WTC11 (cell line): ENCODE data around the gene MAMDC2. TPM values are rescaled to one million over a fixed set of nuclear protein-coding genes. Genes with fewer than 3 reads are reported as not detected.

Source experiments
- ATAC-seq: fragments of 200-7000 bp; cut with Tn5 transposase; 2 replicates; pipeline ENCODE4 v1.10.0; 2021; ENCODE audit warnings: mild to moderate bottlenecking, moderate library complexity
- CTCF ChIA-PET: fragments of 300-600 bp; sonication (Branson Sonifier 250); formaldehyde crosslinking; loops from one replicate; lab custom pipeline; 2021; ENCODE audit warnings: antibody characterized with exemption; lab: Charles Lee
- POLR2A ChIA-PET: fragments of 350-600 bp; sonication (Branson Sonifier 250); formaldehyde crosslinking; loops from one replicate; lab custom pipeline; 2021; ENCODE audit warnings: antibody characterized with exemption; lab: Charles Lee
- DNase-seq: peaks from one replicate; pipeline ENCODE4 v3.0.0; 2021; ENCODE audit warnings: low spot score
- H3K27ac Mint-ChIP-seq: 2 replicates; pipeline ENCODE4 v1.8.0; 2021; ENCODE audit warnings: mixed read lengths
- H3K27me3 Mint-ChIP-seq: 2 replicates; pipeline ENCODE4 v1.8.0; 2021; ENCODE audit warnings: low read depth, mild to moderate bottlenecking, moderate library complexity, mixed read lengths
- H3K36me3 Mint-ChIP-seq: 2 replicates; pipeline ENCODE4 v1.8.0; 2021; ENCODE audit warnings: mixed read lengths
- H3K4me1 Mint-ChIP-seq: 2 replicates; pipeline ENCODE4 v1.8.0; 2022; ENCODE audit warnings: mixed read lengths
- H3K4me3 Mint-ChIP-seq: 2 replicates; pipeline ENCODE4 v1.8.0; 2021; ENCODE audit warnings: mild to moderate bottlenecking, moderate library complexity, mixed read lengths
- H3K9me3 Mint-ChIP-seq: 2 replicates; pipeline ENCODE4 v1.8.0; 2021; ENCODE audit warnings: mixed read lengths
- ELF4 ChIP-seq: sonication (generic); formaldehyde crosslinking; IDR thresholded peaks from 2 replicates; pipeline ENCODE4 v1.8.1; 2022; ENCODE audit warnings: low read depth, mild to moderate bottlenecking, moderate library complexity, missing genetic modification reagents
- ESRRA ChIP-seq: sonication (generic); formaldehyde crosslinking; IDR thresholded peaks from 2 replicates; pipeline ENCODE4 v1.8.1; 2022; ENCODE audit warnings: mild to moderate bottlenecking, missing genetic modification reagents, borderline replicate concordance
- FOXJ3 ChIP-seq: sonication (generic); formaldehyde crosslinking; IDR thresholded peaks from 2 replicates; pipeline ENCODE4 v1.9.0; 2021; ENCODE audit warnings: missing genetic modification reagents, mild to moderate bottlenecking, borderline replicate concordance
- FOXK1 ChIP-seq: sonication (generic); formaldehyde crosslinking; IDR thresholded peaks from 2 replicates; pipeline ENCODE4 v1.8.0; 2022; ENCODE audit warnings: mild to moderate bottlenecking, moderate library complexity, missing genetic modification reagents
- GRHL2 ChIP-seq: fragments of 250-450 bp; sonication (Bioruptor Pico); IDR thresholded peaks from 2 replicates; pipeline ENCODE4 v1.8.0; 2022; ENCODE audit warnings: mild to moderate bottlenecking, moderate library complexity; ENCODE audit not compliant: insufficient replicate concordance, severe bottlenecking
- GTF2I ChIP-seq: fragments of 250-450 bp; sonication (Bioruptor Pico); conservative IDR thresholded peaks from 2 replicates; pipeline ENCODE4 v1.4.0; 2021; ENCODE audit warnings: mild to moderate bottlenecking
- HMGA2 ChIP-seq: fragments of 250-450 bp; sonication (Bioruptor Pico); IDR thresholded peaks from 2 replicates; pipeline ENCODE4 v1.4.0; 2021; ENCODE audit warnings: mild to moderate bottlenecking, moderate library complexity
- JAZF1 ChIP-seq: fragments of 250-450 bp; sonication (Bioruptor Pico); IDR thresholded peaks from 2 replicates; pipeline ENCODE4 v1.9.0; 2021; ENCODE audit warnings: moderate library complexity, mild to moderate bottlenecking, inconsistent platforms
- NFATC4 ChIP-seq: fragments of 250-450 bp; sonication (Bioruptor Pico); IDR thresholded peaks from 2 replicates; pipeline ENCODE4 v1.9.0; 2021; ENCODE audit warnings: mild to moderate bottlenecking
- OVOL2 ChIP-seq: fragments of 250-450 bp; sonication (Bioruptor Pico); IDR thresholded peaks from 2 replicates; pipeline ENCODE4 v1.9.0; 2021; ENCODE audit warnings: mild to moderate bottlenecking, borderline replicate concordance
- RELA ChIP-seq: sonication (generic); formaldehyde crosslinking; IDR thresholded peaks from 2 replicates; pipeline ENCODE4 v1.8.1; 2022; ENCODE audit warnings: missing genetic modification reagents, mild to moderate bottlenecking, borderline replicate concordance
- SMAD4 ChIP-seq: sonication (generic); formaldehyde crosslinking; IDR thresholded peaks from 2 replicates; pipeline ENCODE4 v1.8.0; 2022; ENCODE audit warnings: mild to moderate bottlenecking, missing genetic modification reagents
- ZNF138 ChIP-seq: sonication (generic); formaldehyde crosslinking; conservative IDR thresholded peaks from 2 replicates; pipeline ENCODE4 v1.8.1; 2022; ENCODE audit warnings: mild to moderate bottlenecking, moderate library complexity, missing genetic modification reagents
- ZNF263 ChIP-seq: sonication (generic); formaldehyde crosslinking; IDR thresholded peaks from 2 replicates; pipeline ENCODE4 v1.8.1; 2022; ENCODE audit warnings: low read depth, mild to moderate bottlenecking, moderate library complexity, missing genetic modification reagents
- total RNA-seq: library from RNA; stranded (reverse); gene quantifications from 3 replicates; pipeline ENCODE4 v1.2.3, GENCODE V29; 2021
- TF ChIP-seq, protein P1 (sequence below): sonication (generic); formaldehyde crosslinking; IDR thresholded peaks from 2 replicates; pipeline ENCODE4 v1.8.1; 2023; ENCODE audit warnings: mild to moderate bottlenecking, missing genetic modification reagents, borderline replicate concordance
- TF ChIP-seq, protein P2 (sequence below): sonication (generic); formaldehyde crosslinking; IDR thresholded peaks from 2 replicates; pipeline ENCODE4 v1.8.1; 2022; ENCODE audit warnings: mild to moderate bottlenecking, moderate library complexity, missing genetic modification reagents
- TF ChIP-seq, protein P3 (sequence below): sonication (generic); formaldehyde crosslinking; IDR thresholded peaks from 2 replicates; pipeline ENCODE4 v1.8.1; 2022; ENCODE audit warnings: low read depth, mild to moderate bottlenecking, moderate library complexity, missing genetic modification reagents, borderline replicate concordance
- TF ChIP-seq, protein P4 (sequence below): fragments of 250-450 bp; sonication (Bioruptor Pico); IDR thresholded peaks from 2 replicates; pipeline ENCODE4 v1.8.0; 2021; ENCODE audit warnings: mild to moderate bottlenecking
- TF ChIP-seq, protein P5 (sequence below): sonication (generic); formaldehyde crosslinking; IDR thresholded peaks from 2 replicates; pipeline ENCODE4 v1.8.0; 2022; ENCODE audit warnings: mild to moderate bottlenecking, missing genetic modification reagents
- TF ChIP-seq, protein P6 (sequence below): fragments of 250-450 bp; sonication (Bioruptor Pico); IDR thresholded peaks from 2 replicates; pipeline ENCODE4 v1.9.0; 2021; ENCODE audit warnings: mild to moderate bottlenecking
- TF ChIP-seq, protein P7 (sequence below): sonication (generic); formaldehyde crosslinking; conservative IDR thresholded peaks from 2 replicates; pipeline ENCODE4 v1.8.1; 2022; ENCODE audit warnings: mild to moderate bottlenecking, missing genetic modification reagents

Gene MAMDC2
- total RNA-seq, 1 experiment from 2014 or later, result 6.0 TPM

DNA sequence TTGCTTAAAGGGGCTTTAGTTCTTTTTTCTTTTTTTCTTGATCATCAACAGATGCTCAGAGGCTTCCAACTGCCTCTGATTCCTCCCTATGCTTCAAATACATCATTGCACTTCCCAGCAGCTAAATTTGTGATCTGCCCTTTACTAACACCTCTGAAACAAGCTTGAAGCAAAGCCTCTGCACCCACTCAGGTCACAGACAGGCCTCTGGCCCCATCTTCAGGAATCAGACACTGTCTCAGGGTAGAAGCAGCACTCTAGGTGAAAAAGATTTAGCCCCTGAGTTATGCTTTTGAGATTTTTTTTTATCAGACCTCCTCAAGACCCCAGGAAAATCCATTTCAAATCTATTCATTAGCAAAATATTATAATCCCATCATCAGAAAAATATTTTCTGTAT lies 91.5 kb downstream of the MAMDC2 start:
- ChIA-PET POLR2A (no interaction called here), CTCF (interaction anchor here (1.3 kb wide), 1 partner anchor 22 kb away, joined by 4 read pairs; no protein-coding TSS in a partner anchor)
- Mint-ChIP-seq H3K36me3 (no peaks in the 10 kb centered on the region), H3K27me3 (no peaks in the 10 kb centered on the region), H3K4me1 (no peaks in the 10 kb centered on the region), H3K9me3 (no peaks in the 10 kb centered on the region), H3K27ac (no peak overlapping the region), H3K4me3 (no peak overlapping the region)
- DNase-seq (no peak), ATAC-seq (no peak)
- TF ChIP-seq OVOL2 (CRISPR knock-in tag) (no peak), JAZF1 (CRISPR knock-in tag) (no peak), GTF2I (CRISPR knock-in tag) (no peak), ZNF138 (CRISPR knock-in tag) (no peak), FOXJ3 (CRISPR knock-in tag) (no peak), HMGA2 (CRISPR knock-in tag) (no peak), ELF4 (no peak), NFATC4 (CRISPR knock-in tag) (no peak), ESRRA (CRISPR knock-in tag) (no peak)
- TF ChIP-seq, protein P1, sequence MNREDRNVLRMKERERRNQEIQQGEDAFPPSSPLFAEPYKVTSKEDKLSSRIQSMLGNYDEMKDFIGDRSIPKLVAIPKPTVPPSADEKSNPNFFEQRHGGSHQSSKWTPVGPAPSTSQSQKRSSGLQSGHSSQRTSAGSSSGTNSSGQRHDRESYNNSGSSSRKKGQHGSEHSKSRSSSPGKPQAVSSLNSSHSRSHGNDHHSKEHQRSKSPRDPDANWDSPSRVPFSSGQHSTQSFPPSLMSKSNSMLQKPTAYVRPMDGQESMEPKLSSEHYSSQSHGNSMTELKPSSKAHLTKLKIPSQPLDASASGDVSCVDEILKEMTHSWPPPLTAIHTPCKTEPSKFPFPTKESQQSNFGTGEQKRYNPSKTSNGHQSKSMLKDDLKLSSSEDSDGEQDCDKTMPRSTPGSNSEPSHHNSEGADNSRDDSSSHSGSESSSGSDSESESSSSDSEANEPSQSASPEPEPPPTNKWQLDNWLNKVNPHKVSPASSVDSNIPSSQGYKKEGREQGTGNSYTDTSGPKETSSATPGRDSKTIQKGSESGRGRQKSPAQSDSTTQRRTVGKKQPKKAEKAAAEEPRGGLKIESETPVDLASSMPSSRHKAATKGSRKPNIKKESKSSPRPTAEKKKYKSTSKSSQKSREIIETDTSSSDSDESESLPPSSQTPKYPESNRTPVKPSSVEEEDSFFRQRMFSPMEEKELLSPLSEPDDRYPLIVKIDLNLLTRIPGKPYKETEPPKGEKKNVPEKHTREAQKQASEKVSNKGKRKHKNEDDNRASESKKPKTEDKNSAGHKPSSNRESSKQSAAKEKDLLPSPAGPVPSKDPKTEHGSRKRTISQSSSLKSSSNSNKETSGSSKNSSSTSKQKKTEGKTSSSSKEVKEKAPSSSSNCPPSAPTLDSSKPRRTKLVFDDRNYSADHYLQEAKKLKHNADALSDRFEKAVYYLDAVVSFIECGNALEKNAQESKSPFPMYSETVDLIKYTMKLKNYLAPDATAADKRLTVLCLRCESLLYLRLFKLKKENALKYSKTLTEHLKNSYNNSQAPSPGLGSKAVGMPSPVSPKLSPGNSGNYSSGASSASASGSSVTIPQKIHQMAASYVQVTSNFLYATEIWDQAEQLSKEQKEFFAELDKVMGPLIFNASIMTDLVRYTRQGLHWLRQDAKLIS (CRISPR knock-in tag), result no peak
- TF ChIP-seq, protein P2, sequence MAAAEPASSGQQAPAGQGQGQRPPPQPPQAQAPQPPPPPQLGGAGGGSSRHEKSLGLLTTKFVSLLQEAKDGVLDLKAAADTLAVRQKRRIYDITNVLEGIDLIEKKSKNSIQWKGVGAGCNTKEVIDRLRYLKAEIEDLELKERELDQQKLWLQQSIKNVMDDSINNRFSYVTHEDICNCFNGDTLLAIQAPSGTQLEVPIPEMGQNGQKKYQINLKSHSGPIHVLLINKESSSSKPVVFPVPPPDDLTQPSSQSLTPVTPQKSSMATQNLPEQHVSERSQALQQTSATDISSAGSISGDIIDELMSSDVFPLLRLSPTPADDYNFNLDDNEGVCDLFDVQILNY (CRISPR knock-in tag), result no peak
- TF ChIP-seq, protein P3, sequence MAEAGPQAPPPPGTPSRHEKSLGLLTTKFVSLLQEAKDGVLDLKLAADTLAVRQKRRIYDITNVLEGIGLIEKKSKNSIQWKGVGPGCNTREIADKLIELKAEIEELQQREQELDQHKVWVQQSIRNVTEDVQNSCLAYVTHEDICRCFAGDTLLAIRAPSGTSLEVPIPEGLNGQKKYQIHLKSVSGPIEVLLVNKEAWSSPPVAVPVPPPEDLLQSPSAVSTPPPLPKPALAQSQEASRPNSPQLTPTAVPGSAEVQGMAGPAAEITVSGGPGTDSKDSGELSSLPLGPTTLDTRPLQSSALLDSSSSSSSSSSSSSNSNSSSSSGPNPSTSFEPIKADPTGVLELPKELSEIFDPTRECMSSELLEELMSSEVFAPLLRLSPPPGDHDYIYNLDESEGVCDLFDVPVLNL, result no peak
- TF ChIP-seq, protein P4, sequence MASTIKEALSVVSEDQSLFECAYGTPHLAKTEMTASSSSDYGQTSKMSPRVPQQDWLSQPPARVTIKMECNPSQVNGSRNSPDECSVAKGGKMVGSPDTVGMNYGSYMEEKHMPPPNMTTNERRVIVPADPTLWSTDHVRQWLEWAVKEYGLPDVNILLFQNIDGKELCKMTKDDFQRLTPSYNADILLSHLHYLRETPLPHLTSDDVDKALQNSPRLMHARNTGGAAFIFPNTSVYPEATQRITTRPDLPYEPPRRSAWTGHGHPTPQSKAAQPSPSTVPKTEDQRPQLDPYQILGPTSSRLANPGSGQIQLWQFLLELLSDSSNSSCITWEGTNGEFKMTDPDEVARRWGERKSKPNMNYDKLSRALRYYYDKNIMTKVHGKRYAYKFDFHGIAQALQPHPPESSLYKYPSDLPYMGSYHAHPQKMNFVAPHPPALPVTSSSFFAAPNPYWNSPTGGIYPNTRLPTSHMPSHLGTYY (CRISPR knock-in tag), result no peak

DNA sequence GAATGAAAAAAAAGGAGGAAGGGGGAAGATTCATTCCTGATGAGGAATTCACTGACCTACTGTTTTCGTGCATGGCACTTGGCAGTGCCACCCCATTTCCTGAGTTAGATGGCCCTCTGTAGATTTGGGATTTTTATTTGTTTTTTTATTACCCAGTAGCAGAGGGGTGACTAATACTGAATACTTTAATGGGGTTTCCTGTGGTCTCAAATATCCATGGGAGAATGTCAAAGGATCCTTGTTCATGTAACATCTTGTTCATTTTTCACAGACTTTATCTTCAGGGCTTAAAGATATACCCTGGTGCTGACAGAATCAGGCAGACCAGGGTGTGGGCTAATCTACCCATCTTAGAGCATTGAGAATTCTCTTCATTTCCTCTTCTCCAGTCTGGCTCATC lies 93.0 kb downstream of the MAMDC2 start:
- ChIA-PET CTCF (interaction anchor here (0.6 kb wide), 1 partner anchor 24 kb away, joined by 3 read pairs; no protein-coding TSS in a partner anchor), POLR2A (no interaction called here)
- Mint-ChIP-seq H3K9me3 (no peaks in the 10 kb centered on the region), H3K36me3 (no peaks in the 10 kb centered on the region), H3K4me3 (no peak overlapping the region), H3K27ac (no peak overlapping the region), H3K27me3 (no peaks in the 10 kb centered on the region), H3K4me1 (no peaks in the 10 kb centered on the region)
- ATAC-seq, result no peak
- TF ChIP-seq SMAD4 (CRISPR knock-in tag) (no peak), ZNF263 (CRISPR knock-in tag) (no peak), RELA (CRISPR knock-in tag) (no peak)
- DNase-seq, result no peak

DNA sequence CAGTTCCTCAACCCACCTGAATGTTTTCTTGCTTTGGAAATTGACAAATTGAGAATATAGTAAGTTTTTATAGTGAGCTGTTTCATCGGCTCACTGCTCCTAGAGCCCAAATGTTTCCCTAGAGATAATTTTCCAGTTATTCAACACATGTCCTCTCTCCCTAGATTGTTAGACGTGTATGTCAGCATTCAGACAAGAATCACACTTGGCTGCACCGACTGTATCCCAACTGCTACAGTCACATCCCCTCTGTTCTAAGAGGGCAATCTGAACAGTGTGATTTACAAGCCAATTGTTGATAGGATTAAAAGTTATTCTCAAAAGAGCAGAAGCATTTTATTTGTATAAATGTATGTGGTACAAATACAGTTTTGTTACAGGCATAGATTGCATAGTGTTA lies 93.9 kb downstream of the MAMDC2 start:
- Mint-ChIP-seq H3K27me3 (no peaks in the 10 kb centered on the region), H3K4me3 (no peak overlapping the region), H3K27ac (no peak overlapping the region), H3K9me3 (no peaks in the 10 kb centered on the region), H3K36me3 (no peaks in the 10 kb centered on the region), H3K4me1 (no peaks in the 10 kb centered on the region)
- CTCF ChIA-PET, result no interaction called here
- ATAC-seq (no peak), DNase-seq (no peak)
- POLR2A ChIA-PET, result no interaction called here
- TF ChIP-seq RELA (CRISPR knock-in tag) (no peak), FOXK1 (CRISPR knock-in tag) (no peak), GRHL2 (CRISPR knock-in tag) (no peak)
- TF ChIP-seq, protein P5, sequence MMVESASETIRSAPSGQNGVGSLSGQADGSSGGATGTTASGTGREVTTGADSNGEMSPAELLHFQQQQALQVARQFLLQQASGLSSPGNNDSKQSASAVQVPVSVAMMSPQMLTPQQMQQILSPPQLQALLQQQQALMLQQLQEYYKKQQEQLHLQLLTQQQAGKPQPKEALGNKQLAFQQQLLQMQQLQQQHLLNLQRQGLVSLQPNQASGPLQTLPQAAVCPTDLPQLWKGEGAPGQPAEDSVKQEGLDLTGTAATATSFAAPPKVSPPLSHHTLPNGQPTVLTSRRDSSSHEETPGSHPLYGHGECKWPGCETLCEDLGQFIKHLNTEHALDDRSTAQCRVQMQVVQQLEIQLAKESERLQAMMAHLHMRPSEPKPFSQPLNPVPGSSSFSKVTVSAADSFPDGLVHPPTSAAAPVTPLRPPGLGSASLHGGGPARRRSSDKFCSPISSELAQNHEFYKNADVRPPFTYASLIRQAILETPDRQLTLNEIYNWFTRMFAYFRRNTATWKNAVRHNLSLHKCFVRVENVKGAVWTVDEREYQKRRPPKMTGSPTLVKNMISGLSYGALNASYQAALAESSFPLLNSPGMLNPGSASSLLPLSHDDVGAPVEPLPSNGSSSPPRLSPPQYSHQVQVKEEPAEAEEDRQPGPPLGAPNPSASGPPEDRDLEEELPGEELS, result no peak
- TF ChIP-seq, protein P6, sequence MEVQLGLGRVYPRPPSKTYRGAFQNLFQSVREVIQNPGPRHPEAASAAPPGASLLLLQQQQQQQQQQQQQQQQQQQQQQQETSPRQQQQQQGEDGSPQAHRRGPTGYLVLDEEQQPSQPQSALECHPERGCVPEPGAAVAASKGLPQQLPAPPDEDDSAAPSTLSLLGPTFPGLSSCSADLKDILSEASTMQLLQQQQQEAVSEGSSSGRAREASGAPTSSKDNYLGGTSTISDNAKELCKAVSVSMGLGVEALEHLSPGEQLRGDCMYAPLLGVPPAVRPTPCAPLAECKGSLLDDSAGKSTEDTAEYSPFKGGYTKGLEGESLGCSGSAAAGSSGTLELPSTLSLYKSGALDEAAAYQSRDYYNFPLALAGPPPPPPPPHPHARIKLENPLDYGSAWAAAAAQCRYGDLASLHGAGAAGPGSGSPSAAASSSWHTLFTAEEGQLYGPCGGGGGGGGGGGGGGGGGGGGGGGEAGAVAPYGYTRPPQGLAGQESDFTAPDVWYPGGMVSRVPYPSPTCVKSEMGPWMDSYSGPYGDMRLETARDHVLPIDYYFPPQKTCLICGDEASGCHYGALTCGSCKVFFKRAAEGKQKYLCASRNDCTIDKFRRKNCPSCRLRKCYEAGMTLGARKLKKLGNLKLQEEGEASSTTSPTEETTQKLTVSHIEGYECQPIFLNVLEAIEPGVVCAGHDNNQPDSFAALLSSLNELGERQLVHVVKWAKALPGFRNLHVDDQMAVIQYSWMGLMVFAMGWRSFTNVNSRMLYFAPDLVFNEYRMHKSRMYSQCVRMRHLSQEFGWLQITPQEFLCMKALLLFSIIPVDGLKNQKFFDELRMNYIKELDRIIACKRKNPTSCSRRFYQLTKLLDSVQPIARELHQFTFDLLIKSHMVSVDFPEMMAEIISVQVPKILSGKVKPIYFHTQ (CRISPR knock-in tag), result no peak
- TF ChIP-seq, protein P7, sequence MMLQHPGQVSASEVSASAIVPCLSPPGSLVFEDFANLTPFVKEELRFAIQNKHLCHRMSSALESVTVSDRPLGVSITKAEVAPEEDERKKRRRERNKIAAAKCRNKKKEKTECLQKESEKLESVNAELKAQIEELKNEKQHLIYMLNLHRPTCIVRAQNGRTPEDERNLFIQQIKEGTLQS, result no peak
